ENCODE data around the gene MB21D2.
"Not testable (repeated sequence)": the region's sequence is repeated elsewhere in the genome, so short reads cannot be mapped to it uniquely, and the experiment has no call there.

Gene MB21D2

DNA sequence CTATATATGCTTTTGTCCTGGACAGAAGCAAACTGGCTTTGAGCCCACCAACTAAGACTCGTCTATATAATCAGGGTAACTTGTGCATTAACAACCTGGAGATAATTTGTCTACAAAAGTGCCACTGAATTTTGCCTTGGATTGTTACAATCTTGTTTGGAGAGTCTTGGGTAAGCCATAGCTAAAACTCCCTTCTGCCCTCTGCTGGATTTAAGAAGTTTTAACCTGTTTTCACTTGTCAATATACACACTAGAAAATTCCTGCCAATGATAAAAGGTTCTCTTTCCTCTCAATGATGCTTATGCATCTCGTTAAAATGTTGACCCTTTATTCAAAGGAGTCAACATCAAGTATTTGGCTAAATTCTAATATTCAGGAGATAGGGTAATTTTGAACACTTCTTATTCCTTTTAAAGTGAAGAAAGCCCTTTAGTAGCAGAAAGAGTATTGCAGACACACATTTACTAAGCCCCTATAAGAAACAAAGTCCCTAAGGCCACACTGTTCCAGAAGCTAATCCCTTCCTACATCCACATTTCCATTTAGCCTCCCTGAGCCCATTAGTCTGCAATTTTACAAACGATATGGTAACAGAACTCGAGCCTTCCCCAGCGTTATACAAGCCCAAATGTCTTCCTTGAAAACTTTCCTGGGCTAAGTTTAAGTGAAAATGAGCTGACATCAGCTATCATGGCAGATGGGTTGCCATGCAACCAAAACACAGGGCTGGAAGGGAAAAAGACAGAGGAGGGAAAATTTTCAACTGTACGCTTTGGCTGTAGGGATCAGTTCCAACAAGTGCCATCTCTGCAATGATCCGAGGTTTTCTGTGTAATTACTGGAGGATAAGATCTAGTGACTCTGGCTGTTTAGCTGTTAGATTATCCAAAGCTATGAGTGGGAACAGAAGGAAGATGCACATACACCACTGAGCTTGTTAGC is 114.4 kb downstream of the MB21D2 start:
- DNase-seq (ENCODE audit: low spot score): peak; percentile 51

- no peak for DNase-seq (ENCODE audit: low spot score)
Measured at GRCh38 chr3:192801985-192802384, 115.7 kb downstream of the MB21D2 start.

DNA sequence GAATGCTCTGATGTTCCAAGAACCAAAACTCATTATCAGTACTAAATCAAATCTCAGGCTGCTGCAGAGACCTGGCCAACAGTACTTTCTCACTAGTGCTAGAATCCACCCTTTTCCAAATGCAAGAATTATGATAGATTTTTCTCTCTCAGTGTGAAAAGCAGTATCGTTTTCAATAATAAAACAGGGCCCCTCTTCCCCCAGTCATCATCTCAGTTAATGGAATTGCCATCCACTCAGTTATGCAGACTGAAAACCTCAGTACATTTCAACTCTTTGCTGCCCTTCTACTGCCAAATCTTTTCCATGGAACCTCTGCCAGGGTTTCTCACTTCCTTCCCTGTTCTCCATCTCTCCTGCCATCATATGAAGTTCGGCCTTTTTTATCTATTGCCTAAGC is 117.9 kb downstream of the MB21D2 start:
- no peak for DNase-seq (ENCODE audit: low spot score)

GRCh38 chr3:192795021-192795420 is 122.6 kb downstream of the MB21D2 start:
- no peak for DNase-seq (ENCODE audit: low spot score)

DNA sequence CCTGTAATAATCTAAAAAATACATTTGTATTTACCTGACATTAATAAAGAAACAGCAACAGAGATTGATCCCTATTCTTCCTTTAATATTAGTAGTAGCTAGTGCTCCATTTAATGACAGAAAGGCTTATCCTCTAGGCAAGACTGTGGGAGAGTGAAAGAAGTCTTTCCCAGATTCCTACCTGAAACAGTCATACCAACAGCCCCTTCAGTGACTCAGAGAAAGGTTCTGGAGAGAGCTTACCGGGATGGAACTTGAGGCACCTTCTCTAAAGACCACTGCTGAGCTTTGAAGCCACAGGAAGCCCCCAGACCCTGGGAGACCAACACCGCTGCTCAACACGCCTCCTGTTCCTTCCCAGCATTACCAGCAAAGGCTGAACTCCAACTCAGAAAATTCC is 123.4 kb downstream of the MB21D2 start:
- no peak for DNase-seq (ENCODE audit: low spot score)

GRCh38 chr3:192788816-192789515 is 128.7 kb downstream of the MB21D2 start:
- not testable (repeated sequence) for DNase-seq (ENCODE audit: low spot score)

DNA sequence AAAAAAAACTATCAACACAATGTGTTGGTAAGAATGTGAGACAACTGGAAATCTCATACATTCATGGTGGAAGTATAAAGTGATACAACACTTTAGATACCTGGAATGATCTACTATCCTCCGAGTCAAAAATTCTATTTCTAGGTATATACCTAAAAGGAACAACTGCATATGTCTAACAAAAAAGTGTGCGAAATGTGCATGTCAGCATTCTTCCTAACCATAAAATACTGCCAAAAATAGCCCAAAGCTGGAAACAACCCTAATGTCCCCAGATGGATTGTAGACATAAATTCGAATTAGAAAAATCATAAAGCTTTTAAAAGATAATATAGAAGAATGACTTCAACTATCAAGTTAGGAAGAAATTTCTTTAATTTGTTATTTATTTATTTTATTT is 139.1 kb downstream of the MB21D2 start:
- DNase-seq (ENCODE audit: low spot score): no peak

- DNase-seq (ENCODE audit: low spot score): not testable (repeated sequence)
Measured at GRCh38 chr3:192774341-192774740, 143.3 kb downstream of the MB21D2 start.

GRCh38 chr3:192772240-192772894 is 145.3 kb downstream of the MB21D2 start:
- peak; percentile 18 for DNase-seq (ENCODE audit: low spot score)

GRCh38 chr3:192758654-192759053 is 159.0 kb downstream of the MB21D2 start:
- DNase-seq (ENCODE audit: low spot score): no peak

GRCh38 chr3:192751148-192751547 is 166.5 kb downstream of the MB21D2 start:
- no peak for DNase-seq (ENCODE audit: low spot score)

DNA sequence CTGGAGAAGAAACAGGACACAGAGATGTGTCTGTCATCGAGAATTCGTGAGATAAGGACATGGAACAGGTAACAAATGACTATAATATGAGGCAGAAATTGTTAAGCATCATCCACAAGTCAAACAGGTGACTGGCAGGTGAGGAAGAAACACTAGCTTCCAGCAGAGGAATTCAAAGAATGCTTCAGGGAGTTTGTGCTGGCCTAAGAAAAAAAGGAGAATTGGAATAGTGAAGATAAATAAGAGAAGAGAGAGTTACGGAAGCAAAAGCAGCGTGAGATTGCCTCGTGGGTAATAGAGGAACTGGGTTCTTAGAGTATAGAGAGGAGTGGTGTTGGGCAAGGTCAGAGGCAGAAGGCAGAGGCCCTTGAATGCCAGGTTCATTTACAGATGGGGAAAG is 167.5 kb downstream of the MB21D2 start:
- no peak for DNase-seq (ENCODE audit: low spot score)

DNA sequence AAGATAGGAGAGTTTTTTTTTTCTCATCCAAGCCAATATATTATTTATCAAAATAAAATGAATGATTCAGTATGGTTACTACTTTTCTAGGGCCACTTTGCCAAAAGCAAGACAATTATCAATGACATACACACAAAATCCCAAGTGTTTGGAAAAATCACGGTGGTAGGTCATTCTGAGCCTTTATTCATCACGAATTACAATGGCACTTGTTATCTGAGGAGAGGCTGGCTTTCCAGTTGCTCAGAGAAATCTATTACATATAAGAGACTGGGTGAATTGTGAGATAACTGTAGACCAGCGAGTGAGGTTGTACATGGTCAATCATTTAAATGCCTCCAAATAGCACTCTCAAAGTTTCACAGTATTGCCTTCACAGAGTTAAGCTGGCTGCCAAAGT is 169.9 kb downstream of the MB21D2 start:
- DNase-seq (ENCODE audit: low spot score): no peak

- no peak for DNase-seq (ENCODE audit: low spot score)
Measured at GRCh38 chr3:192747145-192747544, 170.5 kb downstream of the MB21D2 start.

Data from LoVo (cell line).